Mesenchymal stem cell (in vitro differentiated cells and primary cell): Measurements from ENCODE around the gene SH3TC2.
A peak's percentile ranks its signal among the peaks of the same experiment; 100 is the strongest.

Experiments
- DNase-seq: peaks from one replicate; pipeline ENCODE4 v3.0.0-alpha.2; 2013
- H2AFZ ChIP-seq: one replicate; pipeline ENCODE4 v1.6.1; 2013; ENCODE audit warnings: low read depth, mild to moderate bottlenecking, control low read depth, inconsistent platforms, low read length, moderate library complexity
- H2AK5ac ChIP-seq: 2 replicates; pipeline ENCODE4 v1.6.1; 2013; ENCODE audit warnings: low read length, moderate library complexity, mild to moderate bottlenecking, inconsistent platforms; ENCODE audit not compliant: severe bottlenecking
- H2BK120ac ChIP-seq: one replicate; pipeline ENCODE4 v1.6.1; 2013; ENCODE audit warnings: low read depth, mild to moderate bottlenecking, inconsistent platforms, low read length, moderate library complexity
- H2BK12ac ChIP-seq, 2 experiments: one replicate each; pipeline ENCODE4 v1.6.1; 2013; ENCODE audit warnings: inconsistent platforms in 2 of 2, low read length in 2 of 2, mild to moderate bottlenecking in 2 of 2, moderate library complexity in 2 of 2, control low read depth in 1 of 2
- H2BK15ac ChIP-seq: one replicate; pipeline ENCODE4 v1.6.1; 2013; ENCODE audit warnings: mild to moderate bottlenecking, low read depth, inconsistent platforms; ENCODE audit not compliant: poor library complexity, severe bottlenecking
- H2BK5ac ChIP-seq: 2 replicates; pipeline ENCODE4 v1.6.1; 2013; ENCODE audit warnings: low read depth, mild to moderate bottlenecking, low read length, control low read depth, inconsistent platforms; ENCODE audit not compliant: poor library complexity, severe bottlenecking
- H3K14ac ChIP-seq, 2 experiments: one replicate each; pipeline ENCODE4 v1.6.1; 2013; ENCODE audit warnings: inconsistent platforms in 2 of 2, low read length in 2 of 2, control low read depth in 1 of 2, mild to moderate bottlenecking in 1 of 2, moderate library complexity in 1 of 2
- H3K18ac ChIP-seq, 2 experiments: one replicate each; pipeline ENCODE4 v1.6.1; 2013; ENCODE audit warnings: inconsistent platforms in 2 of 2, low read length in 2 of 2, control low read depth in 1 of 2, low read depth in 1 of 2, mild to moderate bottlenecking in 1 of 2
- H3K23ac ChIP-seq, 2 experiments: one replicate each; pipeline ENCODE4 v1.6.1; 2013; ENCODE audit warnings: inconsistent platforms in 2 of 2, low read length in 2 of 2, mild to moderate bottlenecking in 2 of 2, moderate library complexity in 2 of 2, control low read depth in 1 of 2
- H3K27ac ChIP-seq: 2 replicates; pipeline ENCODE4 v1.5.1; 2013; ENCODE audit warnings: mild to moderate bottlenecking, moderate library complexity, low read length, control low read depth, inconsistent platforms; ENCODE audit not compliant: poor library complexity, severe bottlenecking
- H3K27me3 ChIP-seq, 2 experiments: 2 replicates each; pipeline versions ENCODE4 v1.6.1 to v1.7.0; 2013; ENCODE audit warnings: low read length in 2 of 2, mild to moderate bottlenecking in 2 of 2, moderate library complexity in 2 of 2, control low read depth in 1 of 2, inconsistent platforms in 1 of 2; ENCODE audit not compliant: control insufficient read depth in 1 of 2, insufficient read depth in 1 of 2
- H3K36me3 ChIP-seq, 2 experiments: 2 replicates each; pipeline versions ENCODE4 v1.6.1 to v1.7.0; 2013; ENCODE audit warnings: low read length in 2 of 2, control low read depth in 1 of 2, inconsistent platforms in 1 of 2, low read depth in 1 of 2, mild to moderate bottlenecking in 1 of 2; ENCODE audit not compliant: insufficient read depth in 2 of 2, control insufficient read depth in 1 of 2
- H3K4ac ChIP-seq, 2 experiments: one replicate each; pipeline ENCODE4 v1.6.1; 2013; ENCODE audit warnings: inconsistent platforms in 2 of 2, low read length in 2 of 2, mild to moderate bottlenecking in 2 of 2, moderate library complexity in 2 of 2, control low read depth in 1 of 2, low read depth in 1 of 2
- H3K4me1 ChIP-seq: 2 replicates; pipeline ENCODE4 v1.6.1; 2013; ENCODE audit warnings: low read depth, low read length, control low read depth; ENCODE audit not compliant: control insufficient read depth, insufficient read depth
- H3K4me2 ChIP-seq: 2 replicates; pipeline ENCODE4 v1.6.1; 2013; ENCODE audit warnings: low read length, mild to moderate bottlenecking, inconsistent platforms; ENCODE audit not compliant: poor library complexity, severe bottlenecking
- H3K4me3 ChIP-seq, 2 experiments: 2 replicates each; pipeline versions ENCODE4 v1.5.1 to v1.7.0; 2013; ENCODE audit warnings: low read length in 2 of 2, mild to moderate bottlenecking in 2 of 2, control low read depth in 1 of 2, low read depth in 1 of 2; ENCODE audit not compliant: insufficient read depth in 1 of 2
- H3K79me1 ChIP-seq: replicated peaks from 2 replicates; pipeline ENCODE4 v1.6.1; 2013; ENCODE audit warnings: mild to moderate bottlenecking, control low read depth, low read length, inconsistent platforms; ENCODE audit not compliant: poor library complexity, severe bottlenecking
- H3K9ac ChIP-seq: 2 replicates; pipeline ENCODE4 v1.7.0; 2013; ENCODE audit warnings: mild to moderate bottlenecking, low read length, moderate library complexity
- H3K9me3 ChIP-seq: 2 replicates; pipeline ENCODE4 v1.7.0; 2013; ENCODE audit warnings: mild to moderate bottlenecking, low read length; ENCODE audit not compliant: control insufficient read depth
- H4K8ac ChIP-seq: one replicate; pipeline ENCODE4 v1.6.1; 2013; ENCODE audit warnings: inconsistent platforms, mild to moderate bottlenecking, low read length, moderate library complexity
- H4K91ac ChIP-seq: one replicate; pipeline ENCODE4 v1.6.1; 2013; ENCODE audit warnings: mild to moderate bottlenecking, low read length, inconsistent platforms
- WGBS: methylation state at CpG from one replicate; pipeline ENCODE4 v1.1.7; 2013; ENCODE audit warnings: mixed read lengths; 5-methylcytosine and 5-hydroxymethylcytosine counted together

Gene SH3TC2

GRCh38 chr5:148976569-148977381, 86.1 kb downstream of the SH3TC2 start:
- Histone ChIP-seq H3K18ac (peak overlapping the region in 1 of 2 experiments; percentile 35), H2BK15ac (no peak overlapping the region), H2AFZ (no peak overlapping the region), H3K4ac (no peak overlapping the region), H3K4me1 (peaks cover 17% of the 10 kb centered on the region), H3K36me3 (no peaks in the 10 kb centered on the region), H3K9ac (no peak overlapping the region), H3K9me3 (no peaks in the 10 kb centered on the region), H3K14ac (no peak overlapping the region), H2AK5ac (no peak overlapping the region), H2BK5ac (no peak overlapping the region), H4K8ac (no peak overlapping the region), H3K4me3 (no peak overlapping the region), H2BK120ac (no peak overlapping the region), H2BK12ac (peak overlapping the region in 1 of 2 experiments; percentile 67), H3K79me1 (no peaks in the 10 kb centered on the region), H3K4me2 (no peak overlapping the region), H3K27ac (peak overlapping the region; percentile 43), H3K27me3 (no peaks in the 10 kb centered on the region), H3K23ac (no peak overlapping the region), H4K91ac (no peak overlapping the region)
- DNase-seq: peak; percentile 92
- WGBS: 31% methylated on average over 4 of the region's 5 CpGs

GRCh38 chr5:148974642-148975327, 88.1 kb downstream of the SH3TC2 start:
- Histone ChIP-seq H3K27ac (peak overlapping the region; percentile 28), H4K8ac (peak overlapping the region; percentile 51), H3K4ac (no peak overlapping the region), H3K4me1 (peaks cover 20% of the 10 kb centered on the region), H3K14ac (no peak overlapping the region), H2BK120ac (no peak overlapping the region), H2BK5ac (no peak overlapping the region), H3K27me3 (no peaks in the 10 kb centered on the region), H3K4me3 (no peak overlapping the region), H2AK5ac (peak overlapping the region; percentile 47), H3K79me1 (no peaks in the 10 kb centered on the region), H3K36me3 (no peaks in the 10 kb centered on the region), H3K9ac (no peak overlapping the region), H3K4me2 (no peak overlapping the region), H2BK15ac (no peak overlapping the region), H2AFZ (no peak overlapping the region), H3K9me3 (no peaks in the 10 kb centered on the region), H4K91ac (no peak overlapping the region), H3K23ac (no peak overlapping the region), H2BK12ac (peak overlapping the region; percentile 0 to 51), H3K18ac (peak overlapping the region; percentile 9 to 46)
- DNase-seq: no peak
- WGBS: 80% methylated on average over 5 of the region's 6 CpGs

GRCh38 chr5:148973455-148973854, 89.4 kb downstream of the SH3TC2 start:
- Histone ChIP-seq H2BK120ac (no peak overlapping the region), H3K27ac (peak overlapping the region; percentile 36), H2AFZ (no peak overlapping the region), H3K14ac (no peak overlapping the region), H3K79me1 (no peaks in the 10 kb centered on the region), H3K4me3 (peak overlapping the region in 1 of 2 experiments; percentile 52), H4K91ac (peak overlapping the region; percentile 48), H3K9ac (peak overlapping the region; percentile 77), H3K4me1 (peaks cover 17% of the 10 kb centered on the region), H3K4ac (no peak overlapping the region), H2BK15ac (no peak overlapping the region), H3K36me3 (no peaks in the 10 kb centered on the region), H2AK5ac (no peak overlapping the region), H2BK5ac (no peak overlapping the region), H2BK12ac (peak overlapping the region in 1 of 2 experiments; percentile 22), H3K27me3 (no peaks in the 10 kb centered on the region), H3K18ac (peak overlapping the region; percentile 34 to 79), H4K8ac (peak overlapping the region; percentile 39), H3K23ac (no peak overlapping the region), H3K9me3 (no peaks in the 10 kb centered on the region), H3K4me2 (no peak overlapping the region)
- 75% methylated on average over 2 of the region's 2 CpGs for WGBS
- DNase-seq: no peak

GRCh38 chr5:148972974-148973374, 89.9 kb downstream of the SH3TC2 start:
- Histone ChIP-seq H3K9me3 (no peaks in the 10 kb centered on the region), H3K4me1 (peaks cover 14% of the 10 kb centered on the region), H2AFZ (peak overlapping the region; percentile 30), H3K23ac (peak overlapping the region in 1 of 2 experiments; percentile 62), H2BK12ac (peak overlapping the region; percentile 87 to 97), H3K27ac (peak overlapping the region; percentile 41), H4K91ac (peak overlapping the region; percentile 96), H3K4me3 (peak overlapping the region in 1 of 2 experiments; percentile 52), H3K4me2 (no peak overlapping the region), H3K36me3 (no peaks in the 10 kb centered on the region), H2AK5ac (peak overlapping the region; percentile 69), H2BK15ac (no peak overlapping the region), H3K14ac (no peak overlapping the region), H3K79me1 (no peaks in the 10 kb centered on the region), H3K27me3 (no peaks in the 10 kb centered on the region), H3K4ac (peak overlapping the region; percentile 71 to 95), H3K18ac (peak overlapping the region; percentile 41 to 97), H2BK5ac (no peak overlapping the region), H2BK120ac (peak overlapping the region; percentile 27), H3K9ac (peak overlapping the region; percentile 77), H4K8ac (peak overlapping the region; percentile 97)
- WGBS: 1% methylated on average over 4 of the region's 7 CpGs
- peak; percentile 97 for DNase-seq
